Loucy (cell line): ENCODE data around the gene ST3GAL3.
A peak's percentile ranks its signal among the peaks of the same experiment; 100 is the strongest.

Experiments
- H2AFZ ChIP-seq: fragments of 200-600 bp; sonication (generic); 2 replicates; pipeline ENCODE4 v1.6.0; 2016; ENCODE audit warnings: antibody characterized with exemption, mild to moderate bottlenecking, low read length, moderate library complexity
- H3F3A ChIP-seq: fragments of 200-600 bp; 2 replicates; pipeline ENCODE4 v1.6.0; 2016; ENCODE audit warnings: antibody characterized with exemption, low read depth, mild to moderate bottlenecking
- H3K27me3 ChIP-seq: fragments of 200-600 bp; sonication (generic); 2 replicates; pipeline ENCODE4 v1.6.1; 2014; ENCODE audit warnings: low read length, mild to moderate bottlenecking; ENCODE audit not compliant: insufficient read depth, poor library complexity, severe bottlenecking
- H3K36me3 ChIP-seq: fragments of 200-600 bp; sonication (generic); 2 replicates; pipeline ENCODE4 v1.6.1; 2016; ENCODE audit warnings: low read length; ENCODE audit not compliant: insufficient read depth
- H3K4me1 ChIP-seq: fragments of 200-600 bp; sonication (generic); 2 replicates; pipeline ENCODE4 v1.5.1; 2014; ENCODE audit warnings: low read length, mild to moderate bottlenecking; ENCODE audit not compliant: insufficient read depth, poor library complexity, severe bottlenecking
- H3K4me2 ChIP-seq: fragments of 200-600 bp; sonication (generic); 2 replicates; pipeline ENCODE4 v1.6.0; 2014; ENCODE audit warnings: antibody characterized with exemption, low read length, low read depth, mild to moderate bottlenecking; ENCODE audit not compliant: poor library complexity, severe bottlenecking
- H3K4me3 ChIP-seq: fragments of 200-600 bp; sonication (generic); 2 replicates; pipeline ENCODE4 v1.5.1; 2014; ENCODE audit warnings: low read length, mild to moderate bottlenecking, mixed read lengths; ENCODE audit not compliant: poor library complexity, severe bottlenecking
- H3K79me2 ChIP-seq: fragments of 200-600 bp; sonication (generic); 2 replicates; pipeline ENCODE4 v1.6.1; 2014; ENCODE audit warnings: low read length; ENCODE audit not compliant: insufficient read depth
- H3K9ac ChIP-seq: fragments of 200-600 bp; sonication (generic); 2 replicates; pipeline ENCODE4 v1.6.0; 2014; ENCODE audit warnings: mild to moderate bottlenecking, low read depth, low read length, moderate library complexity; ENCODE audit not compliant: poor library complexity, severe bottlenecking
- H3K9me2 ChIP-seq: fragments of 200-600 bp; sonication (generic); replicated peaks from 2 replicates; pipeline ENCODE4 v1.6.1; 2016; ENCODE audit warnings: low read depth, low read length, mixed read lengths
- H3K9me3 ChIP-seq: fragments of 200-600 bp; sonication (generic); 2 replicates; pipeline ENCODE4 v1.6.1; 2014; ENCODE audit warnings: mild to moderate bottlenecking, antibody characterized with exemption, low read length, low read depth; ENCODE audit not compliant: insufficient read depth
- H4K20me1 ChIP-seq: fragments of 200-600 bp; sonication (generic); 2 replicates; pipeline ENCODE4 v1.6.0; 2014; ENCODE audit warnings: antibody characterized with exemption, low read length, mild to moderate bottlenecking; ENCODE audit not compliant: insufficient read depth, poor library complexity, severe bottlenecking
- CTCF ChIP-seq: fragments of 200-600 bp; sonication (generic); conservative IDR thresholded peaks from 2 replicates; pipeline ENCODE4 v1.5.1; 2014; ENCODE audit warnings: mild to moderate bottlenecking, antibody characterized with exemption, low read length
- EZH2phosphoT487 ChIP-seq: fragments of 200-600 bp; IDR thresholded peaks from 2 replicates; pipeline ENCODE4 v1.6.1; 2018; ENCODE audit warnings: antibody characterized with exemption, mild to moderate bottlenecking, moderate library complexity, borderline replicate concordance

ST3GAL3 gene

GRCh38 chr1:43919906-43920305 is 212.6 kb downstream of the ST3GAL3 start:
- peak overlapping the region; percentile 37 for H3K4me2 ChIP-seq

GRCh38 chr1:43921022-43921421 is 213.7 kb downstream of the ST3GAL3 start:
- Histone ChIP-seq H3K27me3 (no peaks in the 10 kb centered on the region), H3K9ac (no peak overlapping the region), H3K9me2 (no peaks in the 10 kb centered on the region), H4K20me1 (no peaks in the 10 kb centered on the region), H3K79me2 (no peaks in the 10 kb centered on the region), H3K4me1 (peaks cover 13% of the 10 kb centered on the region), H3K4me2 (no peak overlapping the region), H3K36me3 (no peaks in the 10 kb centered on the region), H3F3A (no peaks in the 10 kb centered on the region), H3K4me3 (no peak overlapping the region), H2AFZ (no peak overlapping the region), H3K9me3 (no peaks in the 10 kb centered on the region)
- TF ChIP-seq CTCF (no peak), EZH2phosphoT487 (no peak)

More at GRCh38 chr1:43919906-43920305, 212.6 kb downstream of the ST3GAL3 start:
- Histone ChIP-seq H3K79me2 (no peaks in the 10 kb centered on the region), H4K20me1 (no peaks in the 10 kb centered on the region), H3F3A (no peaks in the 10 kb centered on the region), H3K4me3 (no peak overlapping the region), H3K36me3 (no peaks in the 10 kb centered on the region), H3K9me3 (no peaks in the 10 kb centered on the region), H3K9ac (no peak overlapping the region), H3K9me2 (no peaks in the 10 kb centered on the region), H2AFZ (no peak overlapping the region), H3K4me1 (peaks cover 13% of the 10 kb centered on the region), H3K27me3 (no peaks in the 10 kb centered on the region)
- TF ChIP-seq CTCF = no peak
- TF ChIP-seq EZH2phosphoT487 = no peak

- peaks cover 9% of the 10 kb centered on the region for H3K4me1 ChIP-seq
- H3K9me3 ChIP-seq = no peaks in the 10 kb centered on the region
- no peaks in the 10 kb centered on the region for H3F3A ChIP-seq
- no peaks in the 10 kb centered on the region for H3K79me2 ChIP-seq
- no peak overlapping the region for H2AFZ ChIP-seq
- no peaks in the 10 kb centered on the region for H4K20me1 ChIP-seq
- no peaks in the 10 kb centered on the region for H3K36me3 ChIP-seq
- TF ChIP-seq CTCF (no peak), EZH2phosphoT487 (no peak)
- no peak overlapping the region for H3K9ac ChIP-seq
- H3K27me3 ChIP-seq = no peaks in the 10 kb centered on the region
- H3K4me3 ChIP-seq = no peak overlapping the region
- no peak overlapping the region for H3K4me2 ChIP-seq
- no peaks in the 10 kb centered on the region for H3K9me2 ChIP-seq
Observed at GRCh38 chr1:43924516-43924915, 217.2 kb downstream of the ST3GAL3 start.
